Occipital lobe (tissue), 2 donors: ENCODE results near the gene WDFY2. TPM values are rescaled to one million over a fixed set of nuclear protein-coding genes. Genes with fewer than 3 reads are reported as not detected.
"Not testable (repeated sequence)": the region's sequence is repeated elsewhere in the genome, so short reads cannot be mapped to it uniquely, and the experiment has no call there.

Source experiments
- DNase-seq: peaks from one replicate; lab custom pipeline; 2025; lab: John Stamatoyannopoulos, UW
- total RNA-seq: library from RNA; depleted of rRNA; stranded (reverse); fragments of >200 nt; gene quantifications from one replicate; pipeline ENCODE4 v1.2.3, GENCODE V29; 2014

Gene WDFY2
- total RNA-seq, 1 donor from 2014 or later, result 8.4 TPM

DNA sequence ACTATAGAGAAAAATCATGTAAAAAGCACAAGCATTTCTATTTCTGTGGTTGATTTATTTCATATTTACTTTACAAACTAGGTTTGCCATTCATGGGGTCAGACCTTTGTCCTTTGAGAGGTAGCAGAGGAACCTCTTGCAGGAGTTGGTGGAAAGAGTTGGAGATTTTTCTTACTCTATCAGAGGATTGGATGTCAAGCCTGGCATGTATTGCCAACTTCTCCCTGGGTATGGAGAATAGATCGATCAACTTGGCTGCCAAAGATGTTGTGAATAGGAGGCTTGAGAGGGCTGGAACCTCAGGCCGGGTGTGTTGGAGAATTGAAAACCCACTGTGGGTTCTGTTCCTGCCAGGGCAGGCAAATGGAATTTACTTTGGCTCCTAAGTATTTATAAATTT, 81.2 kb downstream of the WDFY2 start:
- DNase-seq, result no peak

DNA sequence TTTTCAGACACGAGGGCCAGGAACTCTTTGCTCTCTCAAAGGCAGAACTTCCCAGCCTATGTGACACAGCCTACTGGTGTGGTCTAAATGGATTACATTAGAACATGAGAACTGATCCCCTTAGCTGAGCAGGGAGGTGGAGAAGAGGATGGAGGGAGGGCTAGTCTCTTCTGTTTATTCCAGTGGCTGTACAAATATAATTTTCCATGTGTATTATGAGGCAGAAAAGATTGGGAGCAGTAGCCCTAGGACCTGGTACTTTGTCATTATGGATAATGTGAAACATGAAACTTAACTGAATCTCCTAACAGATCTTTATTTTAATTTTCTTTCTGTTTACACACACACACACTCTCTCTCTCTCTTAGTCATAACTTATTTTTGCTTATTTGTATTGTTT, 82.1 kb downstream of the WDFY2 start:
- no peak for DNase-seq

DNA sequence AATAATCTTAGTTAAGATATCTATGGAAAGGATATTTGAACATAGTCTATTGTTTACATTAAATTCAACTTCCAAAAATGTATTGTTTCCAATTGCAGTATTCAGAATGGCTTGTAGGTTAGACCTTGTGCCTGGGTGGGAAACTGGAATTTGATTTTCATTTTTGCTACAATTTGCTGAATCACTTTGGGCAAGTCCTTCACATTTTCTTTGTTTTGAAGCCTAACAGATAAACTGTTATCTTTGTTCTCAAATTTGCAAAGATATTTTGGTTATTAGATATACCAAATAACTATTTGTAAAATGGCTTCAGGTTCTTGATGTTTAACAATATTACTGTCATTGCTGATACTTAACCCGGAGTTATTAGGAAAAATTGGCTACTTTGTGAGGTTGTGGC, 82.6 kb downstream of the WDFY2 start:
- DNase-seq, result no peak

DNA sequence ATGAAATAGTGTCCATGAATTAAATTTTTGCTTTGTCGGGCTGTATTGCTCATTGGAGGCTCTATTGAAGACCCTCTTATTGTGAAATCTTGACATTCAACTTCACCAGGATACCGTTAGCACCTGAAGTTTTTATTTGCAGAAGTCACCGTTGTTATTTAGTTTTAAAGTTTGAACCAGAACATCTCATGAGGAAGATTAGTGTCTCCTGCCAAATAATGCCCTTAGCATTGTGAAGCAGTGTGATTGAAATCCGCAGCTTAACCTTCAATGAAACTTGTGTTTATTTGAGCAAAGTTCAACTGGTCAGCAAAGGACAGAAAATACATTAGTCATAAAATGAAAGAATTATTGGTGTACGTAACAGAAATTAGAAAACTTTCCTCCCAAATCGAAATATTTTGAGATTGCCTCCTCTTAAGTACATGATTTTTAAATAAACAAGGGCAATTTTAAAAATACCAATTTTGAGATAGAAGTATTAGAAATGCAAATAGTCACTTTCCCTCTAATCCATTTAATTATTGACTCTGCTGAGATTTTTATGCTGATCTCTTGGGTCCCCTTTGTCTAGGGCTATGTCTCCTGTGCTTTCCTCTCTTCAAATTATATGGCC, 84.4 kb downstream of the WDFY2 start:
- no peak for DNase-seq

DNA sequence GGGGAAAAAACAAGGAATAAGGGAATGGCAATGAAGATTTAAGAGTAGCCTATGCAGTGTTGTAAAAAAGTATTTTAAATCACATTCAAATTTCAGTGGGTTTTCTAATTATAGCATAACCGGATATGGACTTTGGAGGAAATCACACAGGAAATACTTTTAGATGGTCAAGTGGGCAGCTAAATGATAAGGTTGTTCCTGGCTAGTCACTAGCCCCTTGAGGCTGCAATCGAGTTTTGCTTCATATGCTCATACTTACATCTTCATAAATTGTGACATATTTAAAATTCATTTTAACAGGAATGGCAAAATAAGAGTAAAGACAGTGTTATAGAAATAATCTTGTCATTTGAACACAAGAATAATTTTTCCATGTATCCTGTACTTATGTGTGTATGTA, 88.9 kb downstream of the WDFY2 start:
- DNase-seq, result no peak

GRCh38 chr13:51674276-51674675, 90.0 kb downstream of the WDFY2 start:
- DNase-seq, result no peak

GRCh38 chr13:51675385-51675784, 91.1 kb downstream of the WDFY2 start:
- DNase-seq, result no peak

DNA sequence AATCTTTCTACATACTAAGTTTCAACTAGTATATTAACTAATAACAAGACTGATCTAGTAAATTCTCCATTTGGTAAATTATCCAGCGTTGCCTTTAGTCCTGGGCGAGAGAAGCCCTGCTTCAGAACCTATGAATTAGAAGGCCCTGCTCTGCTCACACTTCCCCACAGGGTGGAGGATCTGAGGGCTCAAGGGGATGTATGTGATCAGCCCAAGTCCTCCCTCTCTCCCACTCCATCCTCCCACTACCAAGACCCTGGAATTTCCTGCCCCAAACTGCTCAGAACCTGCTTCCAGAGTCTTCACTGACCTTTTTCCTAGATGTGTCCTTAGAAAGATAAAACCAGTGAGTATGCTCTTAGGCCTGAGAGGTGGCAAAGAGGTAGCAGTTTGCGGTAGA, 91.6 kb downstream of the WDFY2 start:
- DNase-seq, result no peak

GRCh38 chr13:51676739-51677138, 92.5 kb downstream of the WDFY2 start:
- DNase-seq, result no peak

DNA sequence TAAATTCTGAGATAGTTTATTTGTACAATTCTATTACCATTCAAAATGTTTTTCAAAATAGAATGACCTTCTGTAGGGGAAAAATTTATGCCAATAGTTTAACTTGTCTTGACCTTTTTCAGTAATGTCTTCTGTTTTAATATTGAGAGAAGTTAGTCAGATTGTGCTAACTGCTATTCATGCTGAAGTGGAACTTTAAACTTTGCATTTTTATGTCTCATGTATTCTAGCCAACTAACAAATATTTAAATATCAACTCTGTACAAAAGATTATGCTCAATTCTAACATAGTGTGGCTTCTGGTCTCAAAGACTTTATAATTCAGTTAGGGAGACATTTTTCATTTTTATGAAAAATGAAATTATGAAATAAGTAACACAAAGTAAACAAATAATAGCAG, 94.2 kb downstream of the WDFY2 start:
- no peak for DNase-seq

DNA sequence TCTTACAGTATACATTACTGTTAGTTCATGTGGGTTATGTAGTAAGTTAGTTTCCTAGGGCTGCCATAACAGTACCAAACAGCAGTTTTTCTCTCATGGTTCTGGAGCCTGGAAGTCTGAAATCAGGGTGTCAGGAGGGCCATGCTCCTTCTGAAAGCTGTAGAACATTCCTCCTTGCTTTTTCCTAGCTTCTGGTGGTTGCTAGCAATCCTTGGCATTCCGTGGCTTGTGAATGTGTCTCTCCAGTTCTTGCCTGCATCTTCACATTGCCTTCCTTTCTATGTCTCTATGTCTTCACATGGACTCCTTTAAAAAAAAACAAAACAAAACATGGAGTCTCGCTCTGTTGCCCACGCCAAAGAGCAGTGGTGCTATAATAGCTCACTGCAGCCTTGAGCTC, 95.4 kb downstream of the WDFY2 start:
- no peak for DNase-seq

DNA sequence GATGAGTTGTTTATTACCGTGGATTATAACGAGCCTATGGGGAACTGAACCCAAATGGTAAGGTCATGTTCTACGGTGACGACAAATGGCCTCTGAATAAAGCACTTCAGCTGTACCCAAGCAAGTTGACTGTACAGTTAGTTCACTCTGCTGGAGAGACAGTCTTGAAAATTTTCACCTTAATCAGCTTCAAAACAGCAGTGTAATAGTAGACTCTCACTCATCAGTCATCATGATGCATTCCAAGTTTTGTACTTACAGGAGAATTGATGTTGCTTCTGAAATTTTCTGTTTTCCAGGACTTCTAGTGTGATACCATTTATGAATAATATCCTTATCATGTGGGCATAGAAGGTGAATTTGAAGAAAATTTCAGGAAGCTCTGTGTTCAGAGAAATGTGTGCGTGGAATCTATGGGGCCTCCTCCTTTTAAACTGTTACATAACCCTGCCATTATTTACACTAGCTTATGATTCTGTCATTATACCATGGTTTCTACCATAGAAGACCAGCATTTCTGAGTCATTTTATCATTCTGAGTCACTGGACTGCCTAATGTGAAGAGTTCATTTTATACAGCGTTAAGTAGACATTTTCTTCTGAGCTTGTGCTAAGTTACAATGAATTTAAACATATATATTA, 96.9 kb downstream of the WDFY2 start:
- no peak for DNase-seq

GRCh38 chr13:51682686-51683085, 98.4 kb downstream of the WDFY2 start:
- no peak for DNase-seq

- DNase-seq, result no peak
Observed at GRCh38 chr13:51683597-51683996, 99.3 kb downstream of the WDFY2 start.

GRCh38 chr13:51684076-51684475, 99.8 kb downstream of the WDFY2 start:
- no peak for DNase-seq

DNA sequence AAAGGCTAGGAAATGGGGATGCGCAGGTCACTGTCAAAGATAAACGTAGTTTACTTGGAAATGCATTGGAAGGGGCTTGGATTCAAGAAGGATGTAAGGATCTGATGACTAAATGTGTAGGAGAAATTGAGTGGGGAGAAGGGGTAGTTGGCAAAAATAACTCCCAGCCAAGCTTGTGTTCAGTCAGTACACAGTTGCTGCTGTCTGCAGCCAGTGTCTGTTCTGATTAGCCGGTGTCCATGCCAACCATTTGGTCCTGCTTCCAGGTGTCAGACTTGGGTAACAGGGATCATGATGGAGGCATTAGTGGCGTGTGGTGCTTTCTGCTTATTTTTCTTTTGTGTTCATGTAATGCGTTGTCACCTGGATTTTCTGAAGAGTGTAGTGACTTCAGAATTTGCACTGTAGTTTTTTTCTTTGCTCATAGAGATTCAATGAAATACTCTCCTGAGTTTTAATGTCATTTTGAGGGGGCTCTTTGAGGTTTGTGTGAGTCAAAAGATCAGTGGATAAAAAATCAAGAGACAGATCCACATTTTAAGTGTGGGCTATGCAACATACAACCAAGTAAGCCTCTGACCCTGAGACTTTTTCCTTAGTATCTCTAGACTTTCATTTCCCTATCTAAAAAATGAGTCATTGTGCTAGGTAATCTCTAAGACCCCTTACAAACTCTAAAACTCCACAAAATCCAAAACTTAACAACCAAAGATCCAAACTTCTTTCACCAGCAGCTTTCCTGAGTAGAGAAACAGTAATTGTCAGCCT, 103.9 kb downstream of the WDFY2 start:
- DNase-seq, result no peak

DNA sequence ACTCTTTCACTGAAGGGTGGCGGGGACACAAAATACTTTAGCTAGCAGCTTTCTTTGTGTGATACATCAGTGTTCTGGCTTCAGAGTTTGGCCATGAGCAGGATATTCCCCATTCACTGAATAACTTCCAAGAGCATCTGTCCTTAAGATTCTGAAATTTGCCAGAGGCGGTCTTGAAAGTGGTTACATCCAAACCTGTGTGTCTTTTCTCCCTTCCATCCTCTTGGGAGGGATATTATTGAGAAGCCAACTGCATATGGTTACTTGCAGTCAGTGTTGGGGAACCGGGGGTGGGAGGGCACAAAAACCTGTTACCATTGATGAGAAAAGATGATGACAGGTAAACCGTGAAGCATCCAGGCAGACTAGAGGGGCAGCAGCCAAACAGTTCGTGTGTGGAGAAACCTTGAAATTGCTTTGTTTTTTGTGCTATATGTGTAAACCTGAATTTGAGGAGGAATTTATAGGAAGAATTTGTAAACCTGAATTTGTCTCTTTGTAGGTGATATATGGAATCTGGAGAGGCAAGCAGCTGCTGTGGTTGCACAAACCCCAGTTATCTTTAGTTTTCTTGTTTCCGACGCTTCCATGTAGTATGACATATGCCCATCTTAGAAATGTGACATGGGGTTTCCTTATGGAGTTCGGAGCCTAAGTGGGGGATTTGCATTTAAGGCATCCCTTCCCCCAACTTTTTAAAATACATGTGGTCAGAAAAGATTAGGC, 104.8 kb downstream of the WDFY2 start:
- DNase-seq, result no peak

DNA sequence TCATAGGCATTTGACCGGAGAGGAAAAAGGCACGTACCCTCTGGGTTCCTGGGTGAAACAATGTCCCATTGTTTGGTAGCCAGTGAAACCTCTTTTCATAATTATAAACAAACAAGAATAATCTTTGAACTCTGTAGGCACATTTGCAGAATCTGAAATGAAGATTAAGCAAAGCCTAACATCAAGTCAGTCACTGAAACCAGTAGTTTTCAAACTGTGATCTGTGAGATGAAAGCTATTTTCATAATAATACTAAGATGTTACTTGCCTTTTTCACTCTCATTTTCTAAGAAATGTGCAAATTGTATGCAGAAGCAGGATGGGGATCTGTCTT, 105.4 kb downstream of the WDFY2 start:
- DNase-seq, result no peak

DNA sequence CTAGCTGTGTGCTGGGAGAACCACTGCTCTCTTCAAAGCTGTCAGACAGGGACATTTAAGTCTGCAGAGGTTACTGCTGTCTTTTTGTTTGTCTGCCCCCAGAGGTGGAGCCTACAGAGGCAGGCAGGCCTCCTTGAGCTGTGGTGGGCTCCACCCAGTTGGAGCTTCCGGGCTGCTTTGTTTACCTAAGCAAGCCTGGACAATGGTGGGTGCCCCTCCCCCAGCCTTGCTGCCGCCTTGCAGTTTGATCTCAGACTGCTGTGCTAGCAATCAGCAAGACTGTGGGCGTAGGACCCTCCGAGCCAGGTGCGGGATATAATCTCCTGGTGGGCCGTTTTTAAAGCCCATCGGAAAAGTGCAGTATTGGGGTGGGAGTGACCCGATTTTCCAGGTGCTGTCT, 111.4 kb downstream of the WDFY2 start:
- not testable (repeated sequence) for DNase-seq

- no peak for DNase-seq
Observed at GRCh38 chr13:51697181-51697580, 112.9 kb downstream of the WDFY2 start.

DNA sequence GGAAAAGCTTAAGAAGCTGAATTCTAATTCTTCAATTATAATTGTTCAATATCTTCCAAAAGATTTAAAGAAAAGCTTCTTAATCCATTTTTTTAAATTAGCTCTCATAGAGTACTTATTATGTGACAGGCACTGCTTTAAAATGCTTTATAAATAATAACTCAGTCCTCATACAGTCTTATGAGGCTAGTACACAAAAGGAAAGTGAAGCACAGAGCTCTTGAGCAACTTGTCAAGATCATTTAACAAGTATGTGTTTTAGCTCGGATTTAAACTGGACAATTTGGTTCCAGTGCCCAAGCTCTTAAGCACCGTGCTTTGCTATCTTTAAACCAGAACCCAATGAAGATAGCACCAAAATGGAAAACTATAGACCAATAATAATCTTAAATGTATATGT, 113.6 kb downstream of the WDFY2 start:
- DNase-seq, result no peak

- no peak for DNase-seq
Observed at GRCh38 chr13:51698352-51698751, 114.1 kb downstream of the WDFY2 start.
